ENCODE data around the gene CHAD.
"Not testable (repeated sequence)": the region's sequence is repeated elsewhere in the genome, so short reads cannot be mapped to it uniquely, and the experiment has no call there.

Gene CHAD

GRCh38 chr17:50444841-50445715, 23.6 kb downstream of the CHAD start:
- intact Hi-C loops (cut with DNase I) = no loop called here
- no peak for DNase-seq

GRCh38 chr17:50443505-50443974, 25.1 kb downstream of the CHAD start:
- peak in 38 of 42 donors; percentile 20 to 85 (median 57) for DNase-seq
- intact Hi-C loops (cut with DNase I) = no loop called here

GRCh38 chr17:50440838-50441829, 27.5 kb downstream of the CHAD start:
- intact Hi-C loops (cut with DNase I) = no loop called here
- DNase-seq = peak in 1 of 42 donors; percentile 23

- intact Hi-C loops (cut with DNase I) = no loop called here
- DNase-seq = peak in 1 of 42 donors; percentile 25
These were observed 28.4 kb downstream of the CHAD start for GRCh38 chr17:50440172-50440837.

- intact Hi-C loops (cut with DNase I) = no loop called here
- DNase-seq = no peak
These were observed 29.7 kb downstream of the CHAD start for GRCh38 chr17:50439008-50439407.

- no peak for DNase-seq
- intact Hi-C loops (cut with DNase I) = no loop called here
These were observed 31.3 kb downstream of the CHAD start for GRCh38 chr17:50437409-50437808.

- no peak for DNase-seq
- intact Hi-C loops (cut with DNase I) = no loop called here
These were observed 36.4 kb downstream of the CHAD start for GRCh38 chr17:50432125-50432762.

GRCh38 chr17:50430821-50431618, 37.7 kb downstream of the CHAD start:
- intact Hi-C loops (cut with DNase I) = no loop called here
- no peak for DNase-seq

- no peak for DNase-seq
- intact Hi-C loops (cut with DNase I) = no loop called here
These were observed 38.9 kb downstream of the CHAD start for GRCh38 chr17:50429793-50430192.

- no peak for DNase-seq
- intact Hi-C loops (cut with DNase I) = no loop called here
These were observed 39.8 kb downstream of the CHAD start for GRCh38 chr17:50428831-50429424.

GRCh38 chr17:50428126-50428525, 40.6 kb downstream of the CHAD start:
- DNase-seq; intact Hi-C loops (cut with DNase I): not testable (repeated sequence)

- intact Hi-C loops (cut with DNase I) = no loop called here
- no peak for DNase-seq
These were observed 41.6 kb downstream of the CHAD start for GRCh38 chr17:50426814-50427787.

GRCh38 chr17:50426472-50426782, 42.3 kb downstream of the CHAD start:
- intact Hi-C loops (cut with DNase I) = no loop called here
- DNase-seq = no peak

- intact Hi-C loops (cut with DNase I) = no loop called here
- DNase-seq = peak in 36 of 42 donors; percentile 9 to 73 (median 46)
These were observed 42.8 kb downstream of the CHAD start, which contains the start of gene ACSF2 for GRCh38 chr17:50425682-50426471. Gene ACSF2 (plus strand): TSS chr17:50426218. CDS start chr17:50426262, 44 bp downstream.

GRCh38 chr17:50424996-50425681, 43.5 kb downstream of the CHAD start:
- intact Hi-C loops (cut with DNase I) = no loop called here
- DNase-seq = no peak
